ENCODE measurements around the gene FASTKD2.

GRCh38 chr2:206736935-206737334, 28.5 kb upstream of the FASTKD2 start:
- TF ChIP-seq CTCF (conservative IDR thresholded peaks at IDR 0.05; ENCODE audit: low read depth, low read length): no peak
- TF ChIP-seq EZH2phosphoT487 (IDR thresholded peaks at IDR 0.05; ENCODE audit: borderline replicate concordance, low read length): no peak
